ENCODE results near the gene KITLG.

KITLG gene

GRCh38 chr12:88617352-88617751 is 37.1 kb upstream of the KITLG start:
- DNase-seq (ENCODE audit: low read depth), result no peak
- TF ChIP-seq CTCF (IDR thresholded peaks at IDR 0.05; ENCODE audit: control insufficient read depth, extremely low read depth, insufficient read depth), result no peak
- H3K4me3 ChIP-seq (ENCODE audit: low read depth, low read length), result no peak overlapping the region

GRCh38 chr12:88615490-88615889 is 35.2 kb upstream of the KITLG start:
- no peak for DNase-seq (ENCODE audit: low read depth)
- H3K4me3 ChIP-seq (ENCODE audit: low read depth, low read length), result no peak overlapping the region
- no peak for TF ChIP-seq CTCF (IDR thresholded peaks at IDR 0.05; ENCODE audit: control insufficient read depth, extremely low read depth, insufficient read depth)

- no peak for DNase-seq (ENCODE audit: low read depth)
- no peak overlapping the region for H3K4me3 ChIP-seq (ENCODE audit: low read depth, low read length)
- TF ChIP-seq CTCF (IDR thresholded peaks at IDR 0.05; ENCODE audit: control insufficient read depth, extremely low read depth, insufficient read depth), result no peak
Observed at GRCh38 chr12:88604646-88605045, 24.4 kb upstream of the KITLG start.

GRCh38 chr12:88600272-88600671 is 20.0 kb upstream of the KITLG start:
- DNase-seq (ENCODE audit: low read depth), result no peak
- no peak overlapping the region for H3K4me3 ChIP-seq (ENCODE audit: low read depth, low read length)
- TF ChIP-seq CTCF (IDR thresholded peaks at IDR 0.05; ENCODE audit: control insufficient read depth, extremely low read depth, insufficient read depth), result no peak

- H3K4me3 ChIP-seq (ENCODE audit: low read depth, low read length), result no peak overlapping the region
- no peak for TF ChIP-seq CTCF (IDR thresholded peaks at IDR 0.05; ENCODE audit: control insufficient read depth, extremely low read depth, insufficient read depth)
- DNase-seq (ENCODE audit: low read depth), result no peak
Observed at GRCh38 chr12:88597365-88597764, 17.1 kb upstream of the KITLG start.

- no peak for DNase-seq (ENCODE audit: low read depth)
- TF ChIP-seq CTCF (IDR thresholded peaks at IDR 0.05; ENCODE audit: control insufficient read depth, extremely low read depth, insufficient read depth), result no peak
- no peak overlapping the region for H3K4me3 ChIP-seq (ENCODE audit: low read depth, low read length)
Observed at GRCh38 chr12:88595697-88596096, 15.4 kb upstream of the KITLG start.

- no peak for DNase-seq (ENCODE audit: low read depth)
- no peak for TF ChIP-seq CTCF (IDR thresholded peaks at IDR 0.05; ENCODE audit: control insufficient read depth, extremely low read depth, insufficient read depth)
- no peak overlapping the region for H3K4me3 ChIP-seq (ENCODE audit: low read depth, low read length)
Observed at GRCh38 chr12:88594780-88595179, 14.5 kb upstream of the KITLG start.

Data from LNCaP clone FGC (cell line).